HCT116 (cell line): ENCODE data around the gene NSMCE1. TPM values are rescaled to one million over a fixed set of nuclear protein-coding genes. Genes with fewer than 3 reads are reported as not detected.

ENCODE experiments used
- ATAC-seq: fragments of 200-7000 bp; cut with Tn5 transposase; 2 replicates; pipeline ENCODE4 v1.9.1; 2020; ENCODE audit warnings: mild to moderate bottlenecking, moderate library complexity
- BruUV-seq: library from RNA; stranded (reverse); fragments of 400-500 nt; replicated peaks from 2 replicates; lab custom pipeline; 2021; lab: Mats Ljungman, UMichigan
- CTCF ChIA-PET: fragments of 300-600 bp; sonication (Branson Sonifier 250); formaldehyde crosslinking; loops from one replicate; lab custom pipeline; 2021; ENCODE audit warnings: antibody characterized with exemption; lab: Charles Lee
- POLR2A ChIA-PET: fragments of 300-600, 350-600 bp; sonication (Branson Sonifier 250); formaldehyde crosslinking; loops from one replicate; lab custom pipeline; 2021; ENCODE audit warnings: antibody characterized with exemption; lab: Charles Lee
- RAD21 ChIA-PET, 2 experiments: fragments of 300-600 bp; sonication (Branson Sonifier 250); formaldehyde crosslinking; loops; one replicate each; lab custom pipeline; 2023; ENCODE audit warnings: low total read pairs in 2 of 2; ENCODE audit not compliant: uncharacterized antibody in 2 of 2, unreplicated experiment in 2 of 2, low non-redundant PET in 1 of 2; lab: Charles Lee
- DNase-seq: peaks from one replicate; pipeline ENCODE4 v3.0.0-alpha.2; 2010; ENCODE audit warnings: low read depth, low spot score
- H2AFZ ChIP-seq: fragments of 200-600 bp; shearing (Covaris generic), sonication (generic); 2 replicates; pipeline ENCODE4 v1.6.1; 2017; ENCODE audit warnings: low read depth, mixed run types, mixed read lengths, antibody characterized with exemption, low read length; ENCODE audit not compliant: poor library complexity, severe bottlenecking
- H3K27ac ChIP-seq: 2 replicates; pipeline ENCODE4 v1.5.1; 2012; ENCODE audit warnings: low read depth, low read length
- H3K27me3 ChIP-seq: fragments of 200-600 bp; sonication (generic); 2 replicates; pipeline ENCODE4 v1.6.1; 2016; ENCODE audit warnings: mixed run types, low read length, mixed read lengths; ENCODE audit not compliant: insufficient read depth
- H3K36me3 ChIP-seq, 2 experiments: fragments of 200-500 bp in 1 of 2; fragments of 200-600 bp in 1 of 2; sonication (Bioruptor generic) in 1 of 2; sonication (generic) in 1 of 2; 2 replicates each; pipeline versions ENCODE4 v1.5.1 to v1.6.1; 2014 to 2016; ENCODE audit warnings: low read length in 2 of 2, inconsistent platforms in 1 of 2, mixed read lengths in 1 of 2, mixed run types in 1 of 2; ENCODE audit not compliant: insufficient read depth in 2 of 2, control insufficient read depth in 1 of 2
- H3K4me1 ChIP-seq, 2 experiments: fragments of 200-600 bp in 1 of 2; sonication (generic) in 1 of 2; 2 replicates each; pipeline versions ENCODE4 v1.5.1 to v1.6.1; 2012 to 2017; ENCODE audit warnings: low read length in 2 of 2, inconsistent platforms in 1 of 2, mild to moderate bottlenecking in 1 of 2, mixed read lengths in 1 of 2, mixed run types in 1 of 2, moderate library complexity in 1 of 2; ENCODE audit not compliant: insufficient read depth in 2 of 2, control insufficient read depth in 1 of 2
- H3K4me2 ChIP-seq: fragments of 200-600 bp; sonication (generic); 2 replicates; pipeline ENCODE4 v1.6.1; 2017; ENCODE audit warnings: mixed run types, low read length, mixed read lengths
- H3K4me3 ChIP-seq, 2 experiments: fragments of 200-600 bp in 1 of 2; sonication (generic) in 1 of 2; replicated peaks in 1 of 2; 2 replicates each; pipeline ENCODE4 v1.5.1; 2011 to 2016; ENCODE audit warnings: low read length in 2 of 2, control low read depth in 1 of 2, low read depth in 1 of 2, mild to moderate bottlenecking in 1 of 2, mixed read lengths in 1 of 2, mixed run types in 1 of 2
- H3K79me2 ChIP-seq: fragments of 200-600 bp; sonication (generic); 2 replicates; pipeline ENCODE4 v1.6.1; 2017; ENCODE audit warnings: mild to moderate bottlenecking, mixed run types, low read length, moderate library complexity, mixed read lengths; ENCODE audit not compliant: insufficient read depth
- H3K9ac ChIP-seq: fragments of 200-600 bp; sonication (generic); 2 replicates; pipeline ENCODE4 v1.6.1; 2016; ENCODE audit warnings: low read length, mixed read lengths
- H3K9me2 ChIP-seq: fragments of 200-600 bp; sonication (generic), shearing (Covaris generic); 2 replicates; pipeline ENCODE4 v1.6.1; 2017; ENCODE audit warnings: mixed run types, mild to moderate bottlenecking, moderate library complexity; ENCODE audit not compliant: insufficient read depth
- H3K9me3 ChIP-seq, 2 experiments: fragments of 200-500 bp in 1 of 2; fragments of 200-600 bp in 1 of 2; sonication (Bioruptor generic) in 1 of 2; sonication (generic) in 1 of 2; 2 replicates each; pipeline ENCODE4 v1.6.1; 2014 to 2017; ENCODE audit warnings: low read length in 2 of 2, mixed read lengths in 2 of 2, inconsistent platforms in 1 of 2, low read depth in 1 of 2, mild to moderate bottlenecking in 1 of 2, mixed run types in 1 of 2, moderate library complexity in 1 of 2; ENCODE audit not compliant: control insufficient read depth in 1 of 2, insufficient read depth in 1 of 2
- H4K20me1 ChIP-seq: fragments of 200-600 bp; sonication (generic), shearing (Covaris generic); 2 replicates; pipeline ENCODE4 v1.6.1; 2017; ENCODE audit warnings: mixed run types, mild to moderate bottlenecking, moderate library complexity; ENCODE audit not compliant: insufficient read depth
- CEBPB ChIP-seq: IDR thresholded peaks from 2 replicates; pipeline ENCODE4 v1.6.1; 2012; ENCODE audit warnings: low read depth
- CTCF ChIP-seq, 3 experiments: fragments of 200-600 bp in 1 of 3; sonication (generic) in 1 of 3; IDR thresholded peaks in 2 of 3; conservative IDR thresholded peaks in 1 of 3; 2 replicates each; pipeline ENCODE4 v1.5.1; 2012 to 2017; ENCODE audit warnings: low read depth in 2 of 3, low read length in 2 of 3, antibody characterized with exemption in 1 of 3, borderline replicate concordance in 1 of 3, control low read depth in 1 of 3, mild to moderate bottlenecking in 1 of 3, mixed read lengths in 1 of 3, mixed run types in 1 of 3, moderate library complexity in 1 of 3; ENCODE audit not compliant: insufficient read depth in 1 of 3
- EGR1 ChIP-seq: IDR thresholded peaks from 2 replicates; pipeline ENCODE4 v1.6.1; 2012; ENCODE audit warnings: low read depth
- EZH2 ChIP-seq: fragments of 200-600 bp; sonication (generic); IDR thresholded peaks from 2 replicates; pipeline ENCODE4 v1.6.1; 2017; ENCODE audit warnings: antibody characterized with exemption, mixed run types
- EZH2phosphoT487 ChIP-seq: fragments of 200-600 bp; IDR thresholded peaks from 2 replicates; pipeline ENCODE4 v1.6.1; 2018; ENCODE audit warnings: antibody characterized with exemption, borderline replicate concordance
- FOSL1 ChIP-seq: IDR thresholded peaks from 2 replicates; pipeline ENCODE4 v1.6.1; 2012; ENCODE audit warnings: low read depth
- JUND ChIP-seq: IDR thresholded peaks from 2 replicates; pipeline ENCODE4 v1.6.1; 2012
- MAX ChIP-seq: IDR thresholded peaks from 2 replicates; pipeline ENCODE4 v1.6.1; 2012
- POLR2A ChIP-seq: IDR thresholded peaks from 2 replicates; pipeline ENCODE4 v1.7.0; 2011; ENCODE audit warnings: borderline replicate concordance; ENCODE audit not compliant: insufficient read depth, insufficient read length; ENCODE audit errors: extremely low read depth
- POLR2AphosphoS5 ChIP-seq: IDR thresholded peaks from 2 replicates; pipeline ENCODE4 v1.6.1; 2011; ENCODE audit warnings: mild to moderate bottlenecking, low read depth, low read length, moderate library complexity
- RAD21 ChIP-seq: IDR thresholded peaks from 2 replicates; pipeline ENCODE4 v1.6.1; 2012; ENCODE audit warnings: low read depth, mild to moderate bottlenecking
- SIN3A ChIP-seq: IDR thresholded peaks from 2 replicates; pipeline ENCODE4 v1.6.1; 2012; ENCODE audit warnings: low read depth
- SRF ChIP-seq: IDR thresholded peaks from 2 replicates; pipeline ENCODE4 v1.6.1; 2012; ENCODE audit warnings: low read depth
- TCF7L2 ChIP-seq: IDR thresholded peaks from 2 replicates; pipeline ENCODE4 v1.7.0; 2011; ENCODE audit warnings: borderline replicate concordance, inconsistent platforms; ENCODE audit not compliant: insufficient read depth, insufficient read length; ENCODE audit errors: extremely low read depth
- YY1 ChIP-seq: IDR thresholded peaks from 2 replicates; pipeline ENCODE4 v1.6.1; 2011; ENCODE audit warnings: low read length, low read depth, moderate library complexity, mild to moderate bottlenecking; ENCODE audit not compliant: insufficient replicate concordance; ENCODE audit errors: extremely low read depth
- ZFX ChIP-seq: fragments of 450-650 bp; IDR thresholded peaks from 2 replicates; pipeline ENCODE4 v1.6.1; 2017
- intact Hi-C: fragments of 100-400 bp; cut with micrococcal nuclease; formaldehyde crosslinking; loops from 2 replicates; pipeline ENCODE4 v1.10.0; 2022
- total RNA-seq: library from RNA; stranded (reverse); gene quantifications from one replicate; pipeline ENCODE4 v1.2.1, GENCODE V29; 2021; ENCODE audit not compliant: unreplicated experiment
- TF ChIP-seq, protein P1 (sequence below): IDR thresholded peaks from 2 replicates; pipeline ENCODE4 v1.6.1; 2012; ENCODE audit warnings: low read depth
- TF ChIP-seq, protein P2 (sequence below): IDR thresholded peaks from 2 replicates; pipeline ENCODE4 v1.6.1; 2011; ENCODE audit warnings: mild to moderate bottlenecking, low read length, moderate library complexity; ENCODE audit not compliant: insufficient replicate concordance; ENCODE audit errors: extremely low read depth

The NSMCE1 gene
- total RNA-seq, 1 experiment from 2014 or later: 85.6 TPM

DNA sequence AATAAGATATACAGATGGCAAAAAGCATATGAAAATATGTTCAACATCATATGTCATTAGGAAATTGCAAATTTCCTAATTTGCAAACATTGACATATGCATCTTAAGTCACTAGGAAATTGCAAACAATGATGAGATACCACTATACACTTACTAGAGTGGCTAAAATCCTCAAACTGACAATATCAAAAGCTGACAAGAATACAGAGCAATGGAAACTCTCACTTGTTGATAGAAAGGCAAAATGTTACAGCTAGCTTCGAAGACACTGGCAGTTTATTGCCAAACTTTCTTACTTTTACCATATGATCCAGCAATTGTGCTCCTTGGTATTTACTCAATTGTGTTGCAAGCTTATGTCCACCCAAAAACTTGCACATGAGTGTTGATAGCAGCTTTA lies 40.2 kb upstream of the NSMCE1 start:
- H3K9me3 ChIP-seq: peaks cover 0 to 6% of the 10 kb centered on the region in 2 experiments; a peak in 1 of 4 replicates

More for the DNA sequence above, 40.2 kb upstream of the NSMCE1 start:
- no peaks in the 10 kb centered on the region for H4K20me1 ChIP-seq
- H3K36me3 ChIP-seq: no peaks in the 10 kb centered on the region
- TF ChIP-seq POLR2A: no peak
- TF ChIP-seq MAX: no peak
- no peak for TF ChIP-seq POLR2AphosphoS5
- no peak for TF ChIP-seq CEBPB
- no peak for TF ChIP-seq FOSL1
- no peak for TF ChIP-seq JUND
- TF ChIP-seq, protein P1, sequence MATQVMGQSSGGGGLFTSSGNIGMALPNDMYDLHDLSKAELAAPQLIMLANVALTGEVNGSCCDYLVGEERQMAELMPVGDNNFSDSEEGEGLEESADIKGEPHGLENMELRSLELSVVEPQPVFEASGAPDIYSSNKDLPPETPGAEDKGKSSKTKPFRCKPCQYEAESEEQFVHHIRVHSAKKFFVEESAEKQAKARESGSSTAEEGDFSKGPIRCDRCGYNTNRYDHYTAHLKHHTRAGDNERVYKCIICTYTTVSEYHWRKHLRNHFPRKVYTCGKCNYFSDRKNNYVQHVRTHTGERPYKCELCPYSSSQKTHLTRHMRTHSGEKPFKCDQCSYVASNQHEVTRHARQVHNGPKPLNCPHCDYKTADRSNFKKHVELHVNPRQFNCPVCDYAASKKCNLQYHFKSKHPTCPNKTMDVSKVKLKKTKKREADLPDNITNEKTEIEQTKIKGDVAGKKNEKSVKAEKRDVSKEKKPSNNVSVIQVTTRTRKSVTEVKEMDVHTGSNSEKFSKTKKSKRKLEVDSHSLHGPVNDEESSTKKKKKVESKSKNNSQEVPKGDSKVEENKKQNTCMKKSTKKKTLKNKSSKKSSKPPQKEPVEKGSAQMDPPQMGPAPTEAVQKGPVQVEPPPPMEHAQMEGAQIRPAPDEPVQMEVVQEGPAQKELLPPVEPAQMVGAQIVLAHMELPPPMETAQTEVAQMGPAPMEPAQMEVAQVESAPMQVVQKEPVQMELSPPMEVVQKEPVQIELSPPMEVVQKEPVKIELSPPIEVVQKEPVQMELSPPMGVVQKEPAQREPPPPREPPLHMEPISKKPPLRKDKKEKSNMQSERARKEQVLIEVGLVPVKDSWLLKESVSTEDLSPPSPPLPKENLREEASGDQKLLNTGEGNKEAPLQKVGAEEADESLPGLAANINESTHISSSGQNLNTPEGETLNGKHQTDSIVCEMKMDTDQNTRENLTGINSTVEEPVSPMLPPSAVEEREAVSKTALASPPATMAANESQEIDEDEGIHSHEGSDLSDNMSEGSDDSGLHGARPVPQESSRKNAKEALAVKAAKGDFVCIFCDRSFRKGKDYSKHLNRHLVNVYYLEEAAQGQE: no peak
- no peak for TF ChIP-seq EGR1
- no peak for TF ChIP-seq CTCF (IDR thresholded peaks at IDR 0.05 in 2 of 3, conservative IDR thresholded peaks at IDR 0.05 in 1 of 3; ENCODE audit: borderline replicate concordance in 1 of 3, insufficient read depth in 1 of 3, low read depth in 2 of 3, low read length in 2 of 3)
- no peak for TF ChIP-seq EZH2phosphoT487
- no peak for TF ChIP-seq RAD21
- TF ChIP-seq SIN3A: no peak
- TF ChIP-seq YY1: no peak
- no peak for TF ChIP-seq EZH2
- no peak for TF ChIP-seq SRF
- TF ChIP-seq, protein P2, sequence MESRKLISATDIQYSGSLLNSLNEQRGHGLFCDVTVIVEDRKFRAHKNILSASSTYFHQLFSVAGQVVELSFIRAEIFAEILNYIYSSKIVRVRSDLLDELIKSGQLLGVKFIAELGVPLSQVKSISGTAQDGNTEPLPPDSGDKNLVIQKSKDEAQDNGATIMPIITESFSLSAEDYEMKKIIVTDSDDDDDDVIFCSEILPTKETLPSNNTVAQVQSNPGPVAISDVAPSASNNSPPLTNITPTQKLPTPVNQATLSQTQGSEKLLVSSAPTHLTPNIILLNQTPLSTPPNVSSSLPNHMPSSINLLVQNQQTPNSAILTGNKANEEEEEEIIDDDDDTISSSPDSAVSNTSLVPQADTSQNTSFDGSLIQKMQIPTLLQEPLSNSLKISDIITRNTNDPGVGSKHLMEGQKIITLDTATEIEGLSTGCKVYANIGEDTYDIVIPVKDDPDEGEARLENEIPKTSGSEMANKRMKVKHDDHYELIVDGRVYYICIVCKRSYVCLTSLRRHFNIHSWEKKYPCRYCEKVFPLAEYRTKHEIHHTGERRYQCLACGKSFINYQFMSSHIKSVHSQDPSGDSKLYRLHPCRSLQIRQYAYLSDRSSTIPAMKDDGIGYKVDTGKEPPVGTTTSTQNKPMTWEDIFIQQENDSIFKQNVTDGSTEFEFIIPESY: no peak
- no peak for TF ChIP-seq TCF7L2
- no peak for TF ChIP-seq ZFX
- ATAC-seq (no peak), DNase-seq (no peak)
- intact Hi-C loops: no loop called here
- no peak overlapping the region for H3K4me3 ChIP-seq
- no peak overlapping the region for H3K27ac ChIP-seq
- H2AFZ ChIP-seq: no peak overlapping the region
- BruUV-seq: no TSS peak
- H3K79me2 ChIP-seq: no peaks in the 10 kb centered on the region
- no peak overlapping the region for H3K9ac ChIP-seq
- no peak overlapping the region for H3K4me2 ChIP-seq
- CTCF ChIA-PET: no interaction called here
- RAD21 ChIA-PET: no interaction called here
- POLR2A ChIA-PET: no interaction called here
- peaks cover 6 to 20% of the 10 kb centered on the region in 2 experiments; a peak in 3 of 4 replicates for H3K4me1 ChIP-seq
- no peaks in the 10 kb centered on the region for H3K9me2 ChIP-seq
- H3K27me3 ChIP-seq: no peaks in the 10 kb centered on the region
